NCI-H446 treated with DMSO at 0.1 percent for 48 hours (cell line): ENCODE measurements around the gene KRTAP4-9.
"Not testable (repeated sequence)": the region's sequence is repeated elsewhere in the genome, so short reads cannot be mapped to it uniquely, and the experiment has no call there.

Source experiments
- DNase-seq: peaks from one replicate; lab custom pipeline; 2025; lab: John Stamatoyannopoulos, UW

The KRTAP4-9 gene

DNA sequence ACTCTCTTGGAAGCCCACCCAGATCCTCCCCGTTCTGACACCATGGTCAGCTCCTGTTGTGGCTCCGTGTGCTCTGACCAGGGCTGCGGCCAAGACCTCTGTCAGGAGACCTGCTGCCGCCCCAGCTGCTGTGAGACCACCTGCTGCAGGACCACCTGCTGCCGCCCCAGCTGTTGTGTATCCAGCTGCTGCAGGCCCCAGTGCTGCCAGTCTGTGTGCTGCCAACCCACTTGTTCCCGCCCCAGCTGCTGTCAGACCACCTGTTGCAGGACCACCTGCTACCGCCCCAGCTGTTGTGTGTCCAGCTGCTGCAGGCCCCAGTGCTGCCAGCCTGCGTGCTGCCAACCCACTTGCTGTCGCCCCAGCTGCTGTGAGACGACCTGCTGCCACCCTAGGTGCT, at the start of gene KRTAP4-9:
TSS of gene KRTAP4-9 (plus strand) at position 43 of the 400 bp plus-strand sequence. CDS start at position 43, 0 bp downstream.
- not testable (repeated sequence) for DNase-seq

DNA sequence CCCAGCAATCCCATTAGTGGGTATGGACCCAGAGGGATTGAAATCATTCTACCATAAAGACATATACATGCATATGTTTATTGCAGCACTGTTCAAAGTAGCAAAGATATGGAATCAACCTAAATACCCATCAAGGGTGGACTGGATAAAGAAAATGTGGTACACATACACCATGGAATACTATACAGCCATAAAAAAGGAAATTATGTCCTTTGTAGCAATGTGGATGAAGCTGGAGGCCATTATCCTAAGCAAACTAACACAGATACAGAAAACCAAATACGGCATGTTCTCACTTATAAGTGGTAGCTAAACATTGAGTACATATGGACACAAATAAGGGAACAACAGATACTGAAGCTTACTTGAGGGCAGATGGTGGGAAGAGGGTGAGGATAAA, 47.6 kb upstream of the KRTAP4-9 start:
- DNase-seq = no peak

DNA sequence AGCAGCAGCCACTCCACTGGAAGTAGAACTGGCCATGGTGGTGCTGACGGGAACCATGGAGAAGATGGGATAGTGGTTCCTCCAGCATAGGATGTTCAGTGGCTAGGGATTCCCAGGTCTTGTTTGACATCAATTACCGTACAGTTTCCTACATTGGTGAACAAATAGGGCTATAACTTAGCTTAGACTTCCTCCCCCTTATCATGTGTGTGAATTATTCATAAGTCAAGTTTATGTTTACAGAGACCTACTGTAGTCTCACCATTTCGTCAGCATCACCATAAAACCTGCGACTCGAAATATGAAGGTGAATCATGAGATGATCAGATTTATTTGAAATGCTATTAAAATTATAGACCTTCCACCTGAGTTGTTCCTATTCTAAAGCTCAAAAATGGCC, 46.4 kb upstream of the KRTAP4-9 start:
- DNase-seq = no peak

DNA sequence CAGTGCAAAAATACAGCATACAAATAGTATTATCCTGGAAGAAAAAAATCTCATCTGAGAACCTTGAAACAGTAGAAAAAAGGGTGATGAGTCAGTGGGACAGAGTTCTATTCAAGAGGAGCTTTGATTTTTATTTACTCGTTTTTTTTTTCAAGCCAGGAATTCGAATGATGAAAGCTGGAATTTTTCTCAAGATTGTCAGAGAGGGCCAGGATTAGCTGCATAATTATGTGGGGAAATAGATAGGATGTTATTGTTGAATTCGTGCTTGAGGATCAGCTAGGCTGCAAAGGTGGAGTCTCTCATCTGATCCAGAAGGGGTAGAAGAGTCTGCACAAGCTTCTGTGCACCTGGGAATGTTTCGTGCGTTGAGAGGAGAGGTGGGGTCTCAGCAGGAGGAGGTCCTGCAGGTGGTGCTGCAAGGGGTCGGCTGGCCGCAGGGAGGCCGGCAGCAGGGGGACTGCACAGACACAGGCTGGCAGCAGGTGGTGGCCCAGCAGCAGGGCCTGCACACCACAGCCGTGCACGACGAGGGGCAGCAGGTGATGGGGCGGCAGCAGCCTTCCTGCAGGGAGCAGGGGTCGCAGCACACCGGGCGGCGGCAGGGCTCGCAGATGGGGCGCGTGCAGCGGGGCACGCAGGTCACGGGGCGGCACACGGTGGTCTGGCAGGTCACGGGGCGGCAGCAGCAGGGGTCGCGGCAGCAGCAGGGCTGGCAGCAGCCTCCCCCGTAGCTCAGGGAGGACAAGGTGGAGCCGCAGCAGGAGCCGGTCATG, 45.7 kb upstream of the KRTAP4-9 start:
- not testable (repeated sequence) for DNase-seq

DNA sequence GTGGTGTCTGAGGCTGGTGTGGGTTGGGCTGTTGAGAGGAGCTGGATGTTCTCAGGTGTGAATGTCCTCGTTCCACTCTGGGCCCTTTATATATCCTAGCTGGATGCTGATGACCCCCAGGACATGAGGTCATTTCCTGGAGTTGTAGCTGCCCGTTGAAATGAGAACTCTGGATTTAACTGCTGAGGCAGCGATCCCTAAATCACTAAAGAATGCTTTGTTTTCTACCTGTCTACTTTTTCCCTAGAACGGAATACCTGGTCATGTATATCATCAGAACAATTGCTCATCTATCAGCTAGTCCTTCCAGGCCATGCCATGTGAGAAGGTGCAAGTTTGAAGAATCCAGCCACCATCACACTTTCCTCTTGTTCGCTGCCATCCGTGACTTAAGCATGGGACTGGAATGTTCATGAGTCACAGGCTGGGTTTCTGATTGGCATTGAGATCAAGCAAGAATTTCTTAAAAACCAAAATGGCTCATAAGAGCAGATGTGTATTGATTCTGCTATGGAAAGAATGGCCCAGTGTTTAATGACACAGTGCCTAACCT, 45.1 kb upstream of the KRTAP4-9 start, which contains the start of gene KRTAP2-3:
TSS of gene KRTAP2-3 (minus strand) at position 63 of the 553 bp plus-strand sequence. CDS start 64 bp downstream, outside the sequence.
- no peak for DNase-seq

DNA sequence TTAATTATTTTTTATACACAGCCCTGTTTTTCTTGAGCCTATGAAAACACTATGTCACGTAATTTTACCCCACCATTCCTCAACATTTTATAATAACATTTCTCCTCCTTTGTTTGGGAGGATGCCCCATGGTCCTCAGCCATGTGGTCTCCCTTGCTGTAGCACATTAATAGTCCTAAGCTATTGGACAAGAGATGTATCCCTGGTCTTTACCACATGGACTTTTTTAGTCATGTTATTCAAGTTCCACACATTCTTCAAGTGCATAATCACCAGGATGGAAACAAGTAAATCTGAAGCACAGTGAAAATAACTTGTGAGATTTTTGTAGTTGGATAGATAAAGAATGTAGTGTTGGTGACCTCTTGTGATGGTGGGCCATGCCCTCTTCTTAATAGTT, 43.2 kb upstream of the KRTAP4-9 start:
- DNase-seq = no peak

DNA sequence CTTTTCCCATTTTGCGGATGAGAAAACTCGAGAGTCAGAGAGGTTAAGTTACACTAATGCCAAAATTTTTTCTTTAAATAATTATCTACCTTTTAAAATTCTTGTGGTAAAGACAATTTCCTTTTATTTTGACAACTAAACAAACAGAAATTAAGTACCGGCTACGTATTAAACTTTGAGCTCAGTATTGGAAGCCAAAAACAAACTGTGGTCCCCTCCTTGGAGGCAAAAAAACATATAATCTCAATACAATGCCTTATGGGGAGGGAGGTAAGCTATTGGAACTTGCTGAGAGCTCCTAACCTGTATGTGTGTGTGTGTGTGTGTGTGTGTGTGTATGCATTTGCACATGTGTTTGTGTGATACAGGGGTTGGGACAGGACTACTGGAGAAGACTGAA, 41.7 kb upstream of the KRTAP4-9 start:
- DNase-seq = no peak

DNA sequence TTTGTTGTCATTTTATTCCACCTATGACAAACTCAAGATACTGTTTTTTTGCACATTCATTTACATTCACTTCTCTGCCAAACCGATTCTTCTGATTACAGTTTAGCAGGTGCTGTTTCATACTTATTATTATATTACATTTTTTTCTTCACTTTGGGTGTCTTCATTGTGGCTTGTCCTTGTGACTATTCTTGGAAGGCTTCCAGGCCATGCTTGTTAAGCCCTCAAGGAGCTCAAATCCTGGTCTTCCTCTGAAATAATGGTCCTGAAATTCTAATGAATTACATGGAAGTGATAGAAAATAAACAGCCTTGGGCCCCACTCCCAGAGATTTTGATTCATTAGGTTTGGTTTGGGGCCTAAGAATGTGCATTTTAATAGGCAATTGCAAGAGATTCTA, 40.9 kb upstream of the KRTAP4-9 start:
- DNase-seq = no peak

DNA sequence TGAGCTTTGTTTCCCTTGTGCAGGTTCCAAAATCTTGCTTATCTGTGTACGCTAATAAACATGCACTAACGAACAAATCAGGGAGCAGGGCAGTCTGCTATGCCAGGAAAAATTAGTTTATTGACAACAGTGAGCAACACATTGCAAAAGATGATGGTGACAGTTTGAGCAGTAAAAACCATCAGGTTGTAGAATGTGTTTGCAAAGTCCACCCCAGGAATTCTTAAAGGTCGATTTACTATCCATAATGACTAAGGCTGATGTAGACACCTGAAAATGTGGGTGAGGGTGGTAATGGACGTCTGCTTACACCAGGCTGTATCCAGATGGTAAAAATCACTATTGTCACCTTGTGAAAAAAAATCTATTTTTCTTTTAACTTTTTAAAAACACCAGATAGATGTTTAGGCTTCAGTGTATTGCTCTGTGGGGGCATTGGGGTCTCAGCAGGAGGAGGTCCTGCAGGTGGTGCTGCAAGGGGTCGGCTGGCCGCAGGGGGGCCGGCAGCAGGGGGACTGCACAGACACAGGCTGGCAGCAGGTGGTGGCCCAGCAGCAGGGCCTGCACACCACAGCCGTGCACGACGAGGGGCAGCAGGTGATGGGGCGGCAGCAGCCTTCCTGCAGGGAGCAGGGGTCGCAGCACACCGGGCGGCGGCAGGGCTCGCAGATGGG, 40.0 kb upstream of the KRTAP4-9 start:
- DNase-seq = not testable (repeated sequence)

DNA sequence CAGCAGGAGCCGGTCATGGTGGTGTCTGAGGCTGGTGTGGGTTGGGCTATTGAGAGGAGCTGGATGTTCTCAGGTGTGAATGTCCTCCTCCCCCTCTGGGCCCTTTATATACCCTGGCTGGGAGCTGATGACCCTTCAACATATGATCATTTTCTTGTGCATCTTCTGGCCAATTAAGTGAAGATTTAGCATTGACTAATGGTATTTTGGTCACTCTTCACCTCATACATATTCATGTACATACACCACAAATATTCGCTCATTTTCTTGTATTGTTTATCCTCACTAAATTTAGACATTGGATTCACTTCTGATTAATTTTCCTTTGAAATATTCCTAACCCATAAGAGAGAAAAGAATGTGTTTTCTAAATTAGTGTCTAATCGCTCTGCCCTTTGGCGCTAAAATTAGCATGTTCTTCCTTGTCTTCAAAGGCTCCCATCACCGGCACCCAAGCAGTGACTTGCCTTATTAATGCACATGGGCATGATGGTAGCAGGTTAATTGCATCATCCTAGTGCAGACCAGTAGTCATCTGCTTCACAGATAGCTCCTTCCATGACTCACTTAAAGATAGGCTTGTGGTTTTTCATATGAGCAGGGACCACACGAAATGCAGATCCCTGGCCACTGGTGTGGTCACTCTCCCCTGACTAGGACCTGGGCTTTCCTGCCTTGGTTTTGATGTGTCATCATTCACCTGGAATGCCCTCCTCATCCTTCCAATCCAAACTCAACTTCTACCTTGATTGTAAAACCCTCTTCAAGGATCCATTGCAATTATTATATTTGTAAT, 39.2 kb upstream of the KRTAP4-9 start, which contains the start of gene KRTAP2-4:
TSS of gene KRTAP2-4 (minus strand) at position 51 of the 796 bp plus-strand sequence. CDS start at position 17, 34 bp downstream.
- no peak for DNase-seq

DNA sequence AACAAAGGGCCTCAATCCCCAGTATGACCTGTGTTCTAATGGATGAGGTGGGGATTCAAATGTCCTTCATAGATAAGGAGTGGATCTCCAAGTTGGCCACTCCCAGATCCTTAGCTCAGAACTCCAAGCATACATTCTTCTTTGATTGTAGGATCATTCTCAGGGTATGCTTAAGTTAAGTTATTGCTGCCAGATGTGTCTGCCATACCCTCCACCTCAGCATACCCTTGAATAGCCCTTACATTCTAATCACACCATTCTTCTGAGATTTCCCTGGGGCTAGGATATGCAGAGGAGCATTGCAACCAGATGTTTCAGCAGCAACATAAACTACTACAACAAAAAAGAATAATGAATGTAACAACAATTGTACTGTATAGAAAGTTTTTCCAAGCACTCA, 37.9 kb upstream of the KRTAP4-9 start:
- no peak for DNase-seq

DNA sequence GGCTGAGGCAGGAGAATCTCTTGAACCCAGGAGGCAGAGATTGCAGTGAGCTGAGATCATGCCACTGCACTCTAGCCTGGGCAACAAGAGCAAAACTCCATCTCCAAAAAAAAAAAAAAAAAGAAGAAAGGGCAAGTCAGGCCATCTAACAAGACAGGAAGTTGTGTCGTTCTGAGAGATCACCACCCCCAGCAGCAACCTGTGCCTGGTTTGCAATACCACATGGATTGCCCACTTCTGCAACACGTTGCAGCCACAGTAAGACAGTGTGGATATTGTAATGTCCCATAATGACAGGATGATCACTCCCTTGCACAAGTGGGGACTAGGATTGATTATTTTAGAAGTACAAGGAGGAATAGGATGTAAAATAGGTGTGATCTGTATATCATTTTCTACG, 36.2 kb upstream of the KRTAP4-9 start:
- DNase-seq = no peak

DNA sequence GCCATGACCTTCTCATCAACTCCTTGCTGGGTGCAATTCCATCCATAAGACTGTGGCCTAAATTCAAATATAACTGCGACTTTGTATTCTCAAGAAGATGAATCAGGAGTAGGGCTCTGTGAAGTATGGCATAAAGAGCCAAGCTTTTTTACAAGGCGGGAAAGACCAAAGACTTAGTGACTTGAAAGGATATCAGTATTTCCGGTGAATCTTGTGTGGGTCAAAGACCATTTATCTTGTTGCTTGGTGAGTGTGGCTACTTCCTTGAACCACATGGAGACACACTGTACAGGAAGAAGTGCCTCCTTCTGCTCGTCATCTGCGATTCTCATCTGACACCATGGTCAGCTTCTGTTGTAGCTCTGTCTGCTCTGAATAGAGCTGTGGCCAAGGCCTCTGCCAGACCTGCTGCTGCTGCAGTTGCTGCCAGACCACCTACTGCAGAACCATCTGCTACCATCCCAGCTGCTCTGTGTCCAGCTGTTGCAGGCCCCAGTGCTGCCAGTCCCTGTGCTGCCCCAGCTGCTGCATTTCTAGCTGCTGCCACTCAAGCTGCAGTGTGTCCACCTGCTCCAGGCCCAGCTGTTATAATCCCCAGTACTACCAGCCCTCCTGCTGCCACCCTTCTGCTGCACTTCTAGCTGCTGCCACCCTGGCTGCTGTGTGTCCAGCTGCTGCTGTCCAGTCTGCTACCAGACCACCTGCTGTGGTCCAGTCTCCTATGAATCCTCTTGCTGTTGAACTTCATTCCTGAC, 33.4 kb upstream of the KRTAP4-9 start:
- no peak for DNase-seq

DNA sequence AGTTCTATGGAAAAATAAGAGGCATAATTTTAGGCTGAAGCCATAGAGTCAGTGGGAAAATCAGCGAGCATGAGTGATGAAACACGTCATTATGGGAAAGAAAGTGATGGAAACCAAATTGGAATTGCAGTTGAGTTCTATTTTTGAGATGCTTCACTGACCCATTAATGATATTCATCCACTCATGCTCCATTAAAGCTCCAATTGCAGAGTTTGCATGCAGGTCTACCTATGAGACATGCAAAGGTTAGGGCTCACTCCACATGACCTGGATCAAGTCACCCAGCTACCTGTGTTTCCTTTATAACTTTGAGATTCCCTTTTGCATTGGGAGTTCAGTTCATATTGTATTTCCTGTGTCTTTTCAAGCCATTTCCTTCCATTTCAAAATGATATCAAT, 31.5 kb upstream of the KRTAP4-9 start:
- no peak for DNase-seq

DNA sequence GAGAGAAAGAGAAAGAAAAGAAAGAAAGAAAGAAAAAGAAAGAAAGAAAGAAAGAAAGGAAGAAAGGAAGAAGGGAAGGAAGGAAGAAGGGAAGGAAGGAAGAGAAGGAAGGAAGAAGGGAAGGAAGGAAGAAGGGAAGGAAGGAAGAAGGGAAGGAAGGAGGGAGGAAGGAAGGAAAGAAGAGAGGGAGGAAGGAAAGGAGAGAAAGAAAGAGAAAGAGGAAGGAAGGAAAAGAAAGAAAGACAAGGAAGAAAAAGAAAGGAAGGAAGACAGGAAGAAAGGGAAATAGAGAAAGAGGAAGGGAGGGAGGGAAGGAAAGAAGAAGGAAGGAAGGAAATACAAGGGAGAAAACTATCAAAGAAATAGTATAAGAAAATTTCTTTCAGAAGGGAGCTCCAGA, 28.4 kb upstream of the KRTAP4-9 start:
- DNase-seq = no peak

DNA sequence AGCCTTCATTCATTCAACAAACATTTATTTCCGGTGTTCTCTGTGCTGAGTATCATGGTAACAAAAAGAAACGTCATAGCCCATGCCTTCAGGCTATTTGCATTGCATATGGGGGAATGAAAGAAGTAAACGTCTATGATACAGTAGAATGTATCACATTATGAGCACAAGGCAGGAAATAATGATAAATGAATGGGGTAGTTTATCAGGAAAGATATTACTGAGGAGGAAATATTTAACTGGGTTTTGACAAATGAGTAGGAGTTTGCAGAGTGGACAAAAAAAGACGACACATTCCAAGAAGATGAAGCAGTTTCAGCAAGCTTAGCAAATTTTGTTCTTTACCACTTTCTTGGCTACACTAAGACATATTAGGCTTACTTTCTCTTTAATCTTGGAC, 22.6 kb upstream of the KRTAP4-9 start:
- no peak for DNase-seq

DNA sequence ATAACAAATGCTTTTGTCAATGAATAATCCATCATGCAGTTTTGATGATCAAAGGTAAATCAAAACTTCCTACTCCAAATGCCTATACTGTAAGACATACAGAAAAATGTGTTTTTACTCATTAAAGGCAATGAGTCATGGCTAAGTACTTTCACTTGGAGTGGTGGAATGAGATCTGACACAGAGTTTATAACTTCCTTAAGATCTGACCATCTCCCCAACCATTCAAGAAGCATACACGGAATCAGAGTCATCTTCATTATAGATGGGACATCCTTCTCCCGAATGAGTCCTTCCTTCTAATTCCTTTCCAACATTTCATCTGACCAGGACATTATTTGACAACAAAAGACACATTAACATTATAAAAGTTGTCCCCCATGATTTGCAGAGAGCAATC, 21.8 kb upstream of the KRTAP4-9 start:
- DNase-seq = not testable (repeated sequence)

DNA sequence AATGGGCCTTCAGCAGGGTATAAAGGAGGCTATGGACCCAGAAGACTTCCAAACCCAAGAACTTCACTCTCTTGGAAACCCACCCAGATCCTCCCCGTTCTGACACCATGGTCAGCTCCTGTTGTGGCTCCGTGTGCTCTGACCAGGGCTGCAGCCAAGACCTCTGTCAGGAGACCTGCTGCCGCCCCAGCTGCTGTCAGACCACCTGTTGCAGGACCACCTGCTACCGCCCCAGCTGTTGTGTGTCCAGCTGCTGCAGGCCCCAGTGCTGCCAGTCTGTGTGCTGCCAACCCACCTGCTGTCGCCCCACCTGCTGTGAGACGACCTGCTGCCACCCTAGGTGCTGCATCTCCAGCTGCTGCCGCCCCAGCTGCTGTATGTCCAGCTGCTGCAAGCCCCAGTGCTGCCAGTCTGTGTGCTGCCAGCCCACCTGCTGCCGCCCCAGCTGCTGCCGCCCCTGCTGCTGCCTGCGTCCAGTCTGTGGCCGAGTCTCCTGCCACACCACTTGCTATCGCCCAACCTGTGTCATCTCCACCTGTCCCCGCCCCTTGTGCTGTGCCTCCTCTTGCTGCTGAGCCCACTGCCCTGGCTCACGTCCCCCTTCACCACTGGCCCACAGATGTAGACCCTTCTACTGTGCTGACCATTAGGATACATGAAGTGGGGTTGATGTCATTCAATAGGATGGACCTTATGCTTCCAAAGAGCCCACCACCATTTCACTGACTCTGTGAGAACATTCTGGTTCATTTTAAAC, 20.9 kb upstream of the KRTAP4-9 start, which contains the start of gene KRTAP4-7:
TSS of gene KRTAP4-7 (plus strand) at position 51 of the 757 bp plus-strand sequence. CDS start at position 108, 57 bp downstream.
- DNase-seq = not testable (repeated sequence)

DNA sequence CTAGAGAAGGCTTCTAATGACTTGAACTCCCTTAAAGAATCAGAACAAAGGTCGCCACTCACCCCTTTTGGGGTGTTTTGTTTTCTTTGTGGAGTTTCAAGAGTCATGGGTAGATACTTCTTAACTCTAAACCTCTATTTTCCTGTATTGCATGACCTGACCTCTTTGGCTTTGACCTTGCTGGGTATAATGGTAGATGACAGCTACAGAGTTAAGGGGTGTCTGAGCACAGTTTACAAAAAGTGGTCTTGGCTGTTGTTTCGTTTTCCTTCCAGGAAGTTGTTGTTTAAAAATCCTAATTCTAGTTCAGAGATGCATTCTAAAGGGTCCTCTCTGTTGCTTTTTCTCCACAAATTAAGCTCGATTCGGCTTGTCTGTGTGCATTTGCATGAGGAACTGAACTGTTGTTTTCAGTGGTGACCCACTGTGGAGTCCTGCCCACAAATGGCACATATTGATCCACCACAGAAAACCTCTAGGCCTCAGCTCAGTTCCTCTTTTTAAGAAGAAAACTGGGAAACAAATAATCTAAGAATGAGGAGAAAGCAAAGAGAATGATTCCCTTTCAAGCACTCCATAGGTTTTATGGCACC, 16.3 kb upstream of the KRTAP4-9 start:
- not testable (repeated sequence) for DNase-seq

DNA sequence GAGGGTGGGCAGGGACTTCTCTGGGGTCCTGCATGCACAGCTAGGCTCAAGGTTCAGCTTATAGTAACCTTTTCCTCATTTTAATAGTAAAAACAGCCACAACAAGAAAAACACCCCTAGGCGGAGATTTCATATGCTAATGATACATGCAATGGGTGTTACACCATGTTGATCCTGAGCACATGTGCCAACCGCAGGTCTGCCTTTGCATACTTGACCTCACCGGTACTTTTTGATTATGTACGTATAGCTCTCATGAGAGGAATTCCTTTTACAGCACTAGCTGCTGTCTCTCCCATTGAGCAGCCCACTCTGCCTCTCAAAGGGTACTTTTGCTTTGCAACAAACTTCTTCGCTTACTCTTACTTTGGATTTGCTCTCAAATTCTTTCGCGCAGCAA, 9.1 kb upstream of the KRTAP4-9 start:
- DNase-seq = no peak
